HL-60 (cell line): ENCODE results near the gene IRS2.

Experiments
- GABPA ChIP-seq: IDR thresholded peaks from 2 replicates; pipeline ENCODE4 v1.6.1; 2012; ENCODE audit warnings: low read depth
- POLR2AphosphoS5 ChIP-seq: IDR thresholded peaks from 2 replicates; pipeline ENCODE4 v1.6.1; 2012; ENCODE audit warnings: low read depth
- SPI1 ChIP-seq: IDR thresholded peaks from 2 replicates; pipeline ENCODE4 v1.6.1; 2012; ENCODE audit warnings: low read depth, mild to moderate bottlenecking, borderline replicate concordance
- TF ChIP-seq, protein P1 (sequence below): IDR thresholded peaks from one replicate; pipeline ENCODE4 v1.5.1; 2011; ENCODE audit warnings: low read length, control low read depth, inconsistent platforms; ENCODE audit not compliant: insufficient read depth
- TF ChIP-seq, protein P2 (sequence below): IDR thresholded peaks from 2 replicates; pipeline ENCODE4 v1.6.1; 2012; ENCODE audit warnings: low read depth; ENCODE audit not compliant: insufficient replicate concordance

DNA sequence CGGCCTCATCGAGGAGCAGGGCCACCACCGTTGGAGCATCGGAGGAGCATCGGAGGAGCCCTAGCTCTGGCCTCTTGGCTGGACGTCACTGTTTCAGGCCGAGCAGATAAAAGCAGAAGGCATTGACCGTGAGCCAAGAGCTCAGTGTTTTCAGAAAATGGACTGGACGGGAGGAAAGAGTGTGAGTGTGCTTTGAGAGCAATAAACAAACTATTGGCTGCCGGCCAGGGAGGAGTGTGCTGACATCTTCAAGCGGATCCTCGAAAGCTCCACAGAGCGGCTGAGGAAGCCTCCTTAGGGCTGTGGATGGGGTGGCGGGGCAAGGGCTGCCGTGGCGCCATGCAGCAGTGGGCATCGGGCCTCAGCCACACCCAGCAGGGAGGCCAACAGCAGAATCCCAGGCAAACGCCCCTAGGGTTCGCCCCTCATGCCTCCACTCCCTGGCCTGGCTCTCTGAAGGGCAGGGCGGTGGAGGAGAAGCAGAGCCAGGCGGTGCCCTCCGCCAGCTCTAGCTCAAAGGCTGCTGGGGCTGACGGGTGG, 41.8 kb downstream of the IRS2 start:
- TF ChIP-seq, protein P1, sequence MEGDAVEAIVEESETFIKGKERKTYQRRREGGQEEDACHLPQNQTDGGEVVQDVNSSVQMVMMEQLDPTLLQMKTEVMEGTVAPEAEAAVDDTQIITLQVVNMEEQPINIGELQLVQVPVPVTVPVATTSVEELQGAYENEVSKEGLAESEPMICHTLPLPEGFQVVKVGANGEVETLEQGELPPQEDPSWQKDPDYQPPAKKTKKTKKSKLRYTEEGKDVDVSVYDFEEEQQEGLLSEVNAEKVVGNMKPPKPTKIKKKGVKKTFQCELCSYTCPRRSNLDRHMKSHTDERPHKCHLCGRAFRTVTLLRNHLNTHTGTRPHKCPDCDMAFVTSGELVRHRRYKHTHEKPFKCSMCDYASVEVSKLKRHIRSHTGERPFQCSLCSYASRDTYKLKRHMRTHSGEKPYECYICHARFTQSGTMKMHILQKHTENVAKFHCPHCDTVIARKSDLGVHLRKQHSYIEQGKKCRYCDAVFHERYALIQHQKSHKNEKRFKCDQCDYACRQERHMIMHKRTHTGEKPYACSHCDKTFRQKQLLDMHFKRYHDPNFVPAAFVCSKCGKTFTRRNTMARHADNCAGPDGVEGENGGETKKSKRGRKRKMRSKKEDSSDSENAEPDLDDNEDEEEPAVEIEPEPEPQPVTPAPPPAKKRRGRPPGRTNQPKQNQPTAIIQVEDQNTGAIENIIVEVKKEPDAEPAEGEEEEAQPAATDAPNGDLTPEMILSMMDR: no peak
- no peak for TF ChIP-seq POLR2AphosphoS5
- TF ChIP-seq, protein P2, sequence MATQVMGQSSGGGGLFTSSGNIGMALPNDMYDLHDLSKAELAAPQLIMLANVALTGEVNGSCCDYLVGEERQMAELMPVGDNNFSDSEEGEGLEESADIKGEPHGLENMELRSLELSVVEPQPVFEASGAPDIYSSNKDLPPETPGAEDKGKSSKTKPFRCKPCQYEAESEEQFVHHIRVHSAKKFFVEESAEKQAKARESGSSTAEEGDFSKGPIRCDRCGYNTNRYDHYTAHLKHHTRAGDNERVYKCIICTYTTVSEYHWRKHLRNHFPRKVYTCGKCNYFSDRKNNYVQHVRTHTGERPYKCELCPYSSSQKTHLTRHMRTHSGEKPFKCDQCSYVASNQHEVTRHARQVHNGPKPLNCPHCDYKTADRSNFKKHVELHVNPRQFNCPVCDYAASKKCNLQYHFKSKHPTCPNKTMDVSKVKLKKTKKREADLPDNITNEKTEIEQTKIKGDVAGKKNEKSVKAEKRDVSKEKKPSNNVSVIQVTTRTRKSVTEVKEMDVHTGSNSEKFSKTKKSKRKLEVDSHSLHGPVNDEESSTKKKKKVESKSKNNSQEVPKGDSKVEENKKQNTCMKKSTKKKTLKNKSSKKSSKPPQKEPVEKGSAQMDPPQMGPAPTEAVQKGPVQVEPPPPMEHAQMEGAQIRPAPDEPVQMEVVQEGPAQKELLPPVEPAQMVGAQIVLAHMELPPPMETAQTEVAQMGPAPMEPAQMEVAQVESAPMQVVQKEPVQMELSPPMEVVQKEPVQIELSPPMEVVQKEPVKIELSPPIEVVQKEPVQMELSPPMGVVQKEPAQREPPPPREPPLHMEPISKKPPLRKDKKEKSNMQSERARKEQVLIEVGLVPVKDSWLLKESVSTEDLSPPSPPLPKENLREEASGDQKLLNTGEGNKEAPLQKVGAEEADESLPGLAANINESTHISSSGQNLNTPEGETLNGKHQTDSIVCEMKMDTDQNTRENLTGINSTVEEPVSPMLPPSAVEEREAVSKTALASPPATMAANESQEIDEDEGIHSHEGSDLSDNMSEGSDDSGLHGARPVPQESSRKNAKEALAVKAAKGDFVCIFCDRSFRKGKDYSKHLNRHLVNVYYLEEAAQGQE: no peak
- TF ChIP-seq SPI1: no peak
- no peak for TF ChIP-seq GABPA
